ENCODE data around the gene HOMER3. TPM values are rescaled to one million over a fixed set of nuclear protein-coding genes. Genes with fewer than 3 reads are reported as not detected.

HOMER3 gene
- total RNA-seq, 4 donors from 2014 or later, result 22.9 to 32.9 (median 27.7) TPM

GRCh38 chr19:18908917-18909619 is 31.9 kb downstream of the HOMER3 start:
- TF ChIP-seq POLR2AphosphoS5 (IDR thresholded peaks at IDR 0.05) (no peak), POLR2A (IDR thresholded peaks at IDR 0.05) (no peak), EP300 (IDR thresholded peaks at IDR 0.05) (no peak), CTCF (IDR thresholded peaks at IDR 0.05) (no peak)
- H3K27ac ChIP-seq, result no peak overlapping the region
- H3K4me3 ChIP-seq, result no peak overlapping the region
- peaks cover 82% of the 10 kb centered on the region for H3K36me3 ChIP-seq
- no peaks in the 10 kb centered on the region for H3K4me1 ChIP-seq
- no peaks in the 10 kb centered on the region for H3K27me3 ChIP-seq
- 91% methylated on average over 17 of the region's 17 CpGs for WGBS
- DNase-seq (ENCODE audit: low spot score in 2 of 2), result peak in 1 of 2 donors; percentile 60
- H3K9me3 ChIP-seq, result no peaks in the 10 kb centered on the region

GRCh38 chr19:18906605-18907519 is 34.2 kb downstream of the HOMER3 start:
- WGBS, result 95% methylated on average over 19 of the region's 36 CpGs
- Histone ChIP-seq H3K9me3 (no peaks in the 10 kb centered on the region), H3K36me3 (peaks cover 81% of the 10 kb centered on the region), H3K4me1 (no peaks in the 10 kb centered on the region), H3K27me3 (no peaks in the 10 kb centered on the region), H3K4me3 (no peak overlapping the region), H3K27ac (no peak overlapping the region)
- no peak for TF ChIP-seq CTCF (IDR thresholded peaks at IDR 0.05)
- TF ChIP-seq POLR2A (IDR thresholded peaks at IDR 0.05), result no peak
- TF ChIP-seq EP300 (IDR thresholded peaks at IDR 0.05), result no peak
- no peak for TF ChIP-seq POLR2AphosphoS5 (IDR thresholded peaks at IDR 0.05)
- DNase-seq (ENCODE audit: low spot score in 2 of 2), result peak in 1 of 2 donors; percentile 58

GRCh38 chr19:18905513-18906236 is 35.3 kb downstream of the HOMER3 start:
- H3K36me3 ChIP-seq, result peaks cover 86% of the 10 kb centered on the region
- DNase-seq (ENCODE audit: low spot score in 2 of 2), result peak in 1 of 2 donors; percentile 57
- H3K27ac ChIP-seq, result no peak overlapping the region
- no peaks in the 10 kb centered on the region for H3K27me3 ChIP-seq
- 85% methylated on average over 21 of the region's 26 CpGs for WGBS
- no peak for TF ChIP-seq POLR2A (IDR thresholded peaks at IDR 0.05)
- no peak for TF ChIP-seq CTCF (IDR thresholded peaks at IDR 0.05)
- TF ChIP-seq EP300 (IDR thresholded peaks at IDR 0.05), result no peak
- TF ChIP-seq POLR2AphosphoS5 (IDR thresholded peaks at IDR 0.05), result no peak
- no peaks in the 10 kb centered on the region for H3K4me1 ChIP-seq
- no peak overlapping the region for H3K4me3 ChIP-seq
- H3K9me3 ChIP-seq, result no peaks in the 10 kb centered on the region

GRCh38 chr19:18905058-18905456 is 36.0 kb downstream of the HOMER3 start:
- no peak overlapping the region for H3K4me3 ChIP-seq
- H3K9me3 ChIP-seq, result no peaks in the 10 kb centered on the region
- WGBS, result 82% methylated on average over 7 of the region's 8 CpGs
- no peak for DNase-seq (ENCODE audit: low spot score in 2 of 2)
- H3K36me3 ChIP-seq, result peaks cover 86% of the 10 kb centered on the region
- H3K27ac ChIP-seq, result no peak overlapping the region
- no peak for TF ChIP-seq CTCF (IDR thresholded peaks at IDR 0.05)
- no peak for TF ChIP-seq POLR2A (IDR thresholded peaks at IDR 0.05)
- TF ChIP-seq EP300 (IDR thresholded peaks at IDR 0.05), result no peak
- no peaks in the 10 kb centered on the region for H3K4me1 ChIP-seq
- H3K27me3 ChIP-seq, result no peaks in the 10 kb centered on the region
